Keratinocyte (primary cell): ENCODE results near the gene RHOB. TPM values are rescaled to one million over a fixed set of nuclear protein-coding genes. Genes with fewer than 3 reads are reported as not detected.

Experiments used
- DNase-seq: peaks from one replicate; pipeline ENCODE4 v3.0.0-alpha.2; 2011; ENCODE audit warnings: low read depth, missing footprints, low spot score
- FAIRE-seq: peaks from 2 replicates; lab custom pipeline; 2011; peaks lifted over from hg19 to GRCh38; lab: Jason Lieb, UNC
- H2AFZ ChIP-seq: 2 replicates; pipeline ENCODE4 v1.6.0; 2012; ENCODE audit warnings: low read length, control low read depth, inconsistent platforms; ENCODE audit not compliant: control insufficient read depth
- H3K27ac ChIP-seq: 2 replicates; pipeline ENCODE4 v1.5.1; 2011; ENCODE audit warnings: low read length; ENCODE audit not compliant: control insufficient read depth, insufficient read depth
- H3K27me3 ChIP-seq: 3 replicates; pipeline ENCODE4 v1.6.0; 2011; ENCODE audit warnings: low read length; ENCODE audit not compliant: control insufficient read depth, insufficient read depth; ENCODE audit errors: extremely low read depth
- H3K36me3 ChIP-seq, 2 experiments: 2 replicates in 1 of 2; 3 replicates in 1 of 2; pipeline ENCODE4 v1.5.1; 2011; ENCODE audit warnings: low read length in 2 of 2, mild to moderate bottlenecking in 1 of 2; ENCODE audit not compliant: control insufficient read depth in 2 of 2, insufficient read depth in 2 of 2; ENCODE audit errors: extremely low read depth in 1 of 2
- H3K4me1 ChIP-seq: 3 replicates; pipeline ENCODE4 v1.5.1; 2011; ENCODE audit warnings: low read length; ENCODE audit not compliant: control insufficient read depth, insufficient read depth; ENCODE audit errors: extremely low read depth
- H3K4me2 ChIP-seq: 3 replicates; pipeline ENCODE4 v1.6.0; 2011; ENCODE audit warnings: low read depth, low read length; ENCODE audit not compliant: control insufficient read depth, insufficient read depth; ENCODE audit errors: extremely low read depth
- H3K4me3 ChIP-seq, 3 experiments: fragments of 200-600 bp in 1 of 3; sonication (generic) in 1 of 3; 2 replicates in 2 of 3; 3 replicates in 1 of 3; pipeline ENCODE4 v1.5.1; 2011 to 2016; ENCODE audit warnings: low read length in 3 of 3, mild to moderate bottlenecking in 3 of 3, control low read depth in 2 of 3, inconsistent platforms in 1 of 3, low read depth in 1 of 3, mixed read lengths in 1 of 3, mixed run types in 1 of 3, moderate library complexity in 1 of 3; ENCODE audit not compliant: control insufficient read depth in 2 of 3, insufficient read depth in 2 of 3; ENCODE audit errors: extremely low read depth in 1 of 3
- H3K79me2 ChIP-seq: 2 replicates; pipeline ENCODE4 v1.6.0; 2012; ENCODE audit warnings: low read length; ENCODE audit not compliant: control insufficient read depth, insufficient read depth
- H3K9ac ChIP-seq: 3 replicates; pipeline ENCODE4 v1.6.0; 2011; ENCODE audit warnings: low read length; ENCODE audit not compliant: control insufficient read depth, insufficient read depth; ENCODE audit errors: extremely low read depth
- H3K9me1 ChIP-seq: 3 replicates; pipeline ENCODE4 v1.6.0; 2011; ENCODE audit warnings: low read length; ENCODE audit not compliant: control insufficient read depth, insufficient read depth; ENCODE audit errors: extremely low read depth
- H3K9me3 ChIP-seq: 2 replicates; pipeline ENCODE4 v1.5.1; 2012; ENCODE audit warnings: low read depth, low read length; ENCODE audit not compliant: control insufficient read depth
- H4K20me1 ChIP-seq: 3 replicates; pipeline ENCODE4 v1.6.0; 2011; ENCODE audit warnings: low read length; ENCODE audit not compliant: control insufficient read depth, insufficient read depth; ENCODE audit errors: extremely low read depth
- CTCF ChIP-seq, 3 experiments: IDR thresholded peaks in 1 of 3; conservative IDR thresholded peaks in 1 of 3; optimal IDR thresholded peaks in 1 of 3; 2 replicates in 2 of 3; 3 replicates in 1 of 3; pipeline versions ENCODE3 to v1.5.1; 2011; ENCODE audit warnings: low read length in 3 of 3, mild to moderate bottlenecking in 3 of 3, moderate library complexity in 2 of 3, control low read depth in 1 of 3, inconsistent platforms in 1 of 3; ENCODE audit not compliant: insufficient read depth in 2 of 3; ENCODE audit errors: extremely low read depth in 1 of 3
- EZH2 ChIP-seq: IDR thresholded peaks from one replicate; pipeline ENCODE4 v1.6.1; 2012; ENCODE audit warnings: inconsistent platforms, mild to moderate bottlenecking, low read length, moderate library complexity
- dilution Hi-C: fragments of 300-500 bp; cut with MboI; formaldehyde crosslinking; loops from one replicate; pipeline ENCODE4 v1.7.0; 2020; ENCODE audit warnings: low sequenced_read_pairs; ENCODE audit not compliant: extremely low pct_ligation_motif_present
- polyA minus RNA-seq, 3 experiments: library from RNA; depleted of rRNA, polyadenylated mRNA; stranded (reverse); fragments of >200 nt; gene quantifications; 1 replicate in 1 of 3; 2 replicates in 1 of 3; 3 replicates in 1 of 3; pipeline ENCODE4 v1.2.3, GENCODE V29; 2011
- polyA plus RNA-seq, 5 experiments: library from polyadenylated mRNA; depleted of rRNA in 3 of 5; stranded (reverse) in 3 of 5; stranded (forward) in 1 of 5; unstranded in 1 of 5; fragments of >200 nt; gene quantifications; 1 replicate in 1 of 5; 2 replicates in 3 of 5; 3 replicates in 1 of 5; pipeline versions ENCODE4 v1.2.1 to v1.2.3, GENCODE V29; 2011 to 2012; ENCODE audit warnings: missing spikeins in 2 of 5, low read depth in 1 of 5, low replicate concordance in 1 of 5

The RHOB gene
- polyA plus RNA-seq: 23.6 to 28.3 TPM (median 25.3 TPM) in 3 replicates
- polyA plus RNA-seq (2011; ENCODE audit: low read depth): 11.8 TPM
- 28.6 and 40.6 TPM in 2 replicates for polyA plus RNA-seq (2011; cell fraction: cytosol; rRNA removed)
- 63.1 and 77.2 TPM in 2 replicates for polyA plus RNA-seq (2011; cell fraction: nucleus; rRNA removed)
- 33.7 and 39.0 TPM in 2 replicates for polyA plus RNA-seq (2012; ENCODE audit: low replicate concordance)
- polyA minus RNA-seq: 10.1 to 14.7 TPM (median 11.8 TPM) in 3 replicates
- 58.5 TPM for polyA minus RNA-seq (2011; cell fraction: cytosol; rRNA and poly(A)+ RNA removed)
- 48.5 and 52.4 TPM in 2 replicates for polyA minus RNA-seq (2011; cell fraction: nucleus; rRNA and poly(A)+ RNA removed)

- Histone ChIP-seq H3K27ac (peak within 1 kb of the TSS; percentile 53), H3K9me3 (no peaks in the 10 kb centered on the region), H3K9ac (peak within 1 kb of the TSS; percentile 80), H2AFZ (peak within 1 kb of the TSS; percentile 56), H3K4me1 (peaks cover 33% of the 10 kb centered on the region), H3K27me3 (no peaks in the 10 kb centered on the region), H4K20me1 (peaks cover 5% of the 10 kb centered on the region), H3K9me1 (no peaks in the 10 kb centered on the region), H3K36me3 (peaks cover 0 to 2% of the 10 kb centered on the region in 2 experiments), H3K79me2 (peaks cover 18% of the 10 kb centered on the region), H3K4me2 (peak within 1 kb of the TSS; percentile 90), H3K4me3 (peak within 1 kb of the TSS; percentile 82 to 90 (median 85))
- peak; percentile 81 for DNase-seq
- no peak for FAIRE-seq
- dilution Hi-C loops: no loop called here
- TF ChIP-seq EZH2: no peak
- peak in 1 of 3 experiments; percentile 0 for TF ChIP-seq CTCF (optimal IDR thresholded peaks at IDR 0.05 in 1 of 3, IDR thresholded peaks at IDR 0.05 in 1 of 3, conservative IDR thresholded peaks at IDR 0.05 in 1 of 3; ENCODE audit: extremely low read depth in 1 of 3, insufficient read depth in 2 of 3, low read length in 3 of 3)
These were observed at the start of gene RHOB for GRCh38 chr2:20446917-20447436. Gene RHOB (plus strand): TSS chr2:20447074. CDS start chr2:20447466, 392 bp downstream.

- no peak overlapping the region for H3K27ac ChIP-seq
- H3K36me3 ChIP-seq: no peaks in the 10 kb centered on the region
- H2AFZ ChIP-seq: no peak overlapping the region
- no peaks in the 10 kb centered on the region for H3K27me3 ChIP-seq
- no peaks in the 10 kb centered on the region for H3K9me1 ChIP-seq
- no peak overlapping the region for H3K9ac ChIP-seq
- dilution Hi-C loops: no loop called here
- no peak for TF ChIP-seq CTCF (optimal IDR thresholded peaks at IDR 0.05 in 1 of 3, IDR thresholded peaks at IDR 0.05 in 1 of 3, conservative IDR thresholded peaks at IDR 0.05 in 1 of 3; ENCODE audit: extremely low read depth in 1 of 3, insufficient read depth in 2 of 3, low read length in 3 of 3)
- no peak for TF ChIP-seq EZH2
- no peak overlapping the region for H3K4me3 ChIP-seq
- no peaks in the 10 kb centered on the region for H4K20me1 ChIP-seq
- peaks cover 18% of the 10 kb centered on the region for H3K4me1 ChIP-seq
- no peak for FAIRE-seq
- DNase-seq: no peak
- no peaks in the 10 kb centered on the region for H3K79me2 ChIP-seq
- H3K9me3 ChIP-seq: no peaks in the 10 kb centered on the region
- H3K4me2 ChIP-seq: no peak overlapping the region
These were observed 48.9 kb upstream of the RHOB start for GRCh38 chr2:20397811-20398447.
